Activated CD4-positive, CD25-positive, alpha-beta regulatory T cell treated with anti-CD3 and anti-CD28 coated beads, Interleukin-2, amount 50 U/mL, for 16 hours (primary cell): Measurements from ENCODE around the gene EVA1C.
"Not testable (repeated sequence)": the region's sequence is repeated elsewhere in the genome, so short reads cannot be mapped to it uniquely, and the experiment has no call there.

Source experiments
- DNase-seq: peaks from one replicate; pipeline ENCODE4 v3.0.0-alpha.2; 2020; ENCODE audit warnings: low read depth, low spot score

The EVA1C gene

GRCh38 chr21:32390537-32391224 is 21.8 kb upstream of the EVA1C start:
- DNase-seq = not testable (repeated sequence)

DNA sequence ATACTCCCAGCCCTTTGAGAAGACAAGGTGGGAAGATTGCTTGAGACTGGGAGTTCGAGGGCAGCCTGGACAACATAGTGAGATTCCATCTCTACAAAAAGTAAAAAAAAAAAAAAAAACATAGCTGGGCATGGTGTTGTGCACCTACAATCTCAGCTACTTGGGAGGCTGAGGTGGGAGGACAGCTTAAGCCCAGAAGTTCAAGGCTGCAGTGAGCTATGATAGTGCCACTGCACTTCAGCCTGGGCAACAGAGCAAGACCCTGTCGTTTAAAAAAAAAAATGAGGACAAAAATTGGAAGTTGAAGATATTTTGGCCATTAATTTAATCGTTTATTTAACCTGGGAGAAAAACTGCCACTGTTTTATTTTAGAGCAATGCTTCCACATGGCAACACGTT is 20.8 kb upstream of the EVA1C start:
- no peak for DNase-seq

DNA sequence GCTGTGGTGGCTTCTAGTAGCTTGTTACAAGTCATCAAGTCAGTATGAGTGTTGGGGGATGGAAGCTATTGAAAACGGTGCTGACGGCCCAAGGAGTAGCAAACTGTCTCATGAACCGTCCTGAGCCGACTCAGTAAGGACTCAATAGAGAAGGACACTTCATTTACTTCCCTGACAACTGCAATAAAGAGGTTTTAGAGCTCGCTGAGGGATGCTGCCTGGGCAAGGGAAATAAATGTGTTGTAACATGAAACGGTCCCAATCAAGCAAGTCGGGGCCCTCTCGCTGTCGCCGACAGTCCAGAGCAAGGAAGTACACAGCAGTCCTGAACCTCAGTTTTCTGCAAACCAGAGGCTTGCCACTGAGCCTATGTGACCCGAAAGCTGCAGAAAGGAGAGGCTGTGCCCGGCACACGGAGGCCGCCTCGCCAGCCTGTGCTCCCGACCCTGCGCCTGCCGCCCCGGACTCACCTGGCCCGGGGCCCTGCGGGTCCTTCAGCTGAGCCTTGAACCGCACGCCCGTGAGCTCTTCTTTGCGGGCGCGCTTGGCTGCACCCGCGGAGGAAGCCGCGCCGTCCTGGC is 20.1 kb upstream of the EVA1C start:
- DNase-seq = no peak

DNA sequence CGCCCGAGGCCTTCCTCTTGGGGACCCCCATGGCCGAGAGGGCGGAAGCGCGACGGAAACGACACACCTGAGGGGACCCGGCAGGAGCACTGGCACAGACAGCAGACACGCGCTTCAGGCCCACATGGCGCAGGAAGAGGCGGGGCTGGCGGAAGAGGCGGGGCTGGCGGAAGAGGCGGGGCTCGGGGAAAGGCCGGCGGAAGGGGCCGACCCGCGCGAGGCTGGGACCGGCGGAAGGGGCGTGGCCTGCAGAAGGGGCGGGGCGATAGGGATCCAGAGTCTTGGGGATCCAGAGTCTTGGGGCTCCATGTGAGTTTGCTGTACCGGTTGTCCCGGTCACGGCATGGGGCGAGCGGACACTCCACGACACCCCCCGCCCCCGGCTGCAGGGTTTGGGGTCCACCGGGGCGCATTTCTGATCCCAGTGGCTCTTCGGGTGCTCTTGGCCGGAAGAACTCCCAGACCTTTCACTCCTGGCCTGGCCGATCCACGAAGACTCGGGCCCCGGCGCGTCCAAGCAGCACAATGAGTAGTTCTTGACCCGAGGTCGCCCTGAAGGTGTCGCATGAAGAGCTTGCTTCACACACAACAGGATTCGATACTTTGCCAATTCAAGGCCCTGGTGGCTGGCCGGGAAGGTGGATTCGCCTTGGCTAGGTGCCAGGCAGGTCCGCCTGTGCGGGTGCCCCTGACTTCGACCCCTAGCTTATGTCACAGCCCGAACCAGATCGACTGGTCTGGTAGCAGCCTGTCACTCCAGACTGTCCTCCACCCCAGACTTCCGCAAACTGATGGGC is 19.4 kb upstream of the EVA1C start, which contains the start of gene URB1:
TSS of gene URB1 (minus strand) at position 133 of the 797 bp plus-strand sequence. CDS start at position 31, 102 bp downstream.
- peak; percentile 91 for DNase-seq

- DNase-seq = no peak
These were observed 18.9 kb upstream of the EVA1C start for GRCh38 chr21:32393677-32394001.

GRCh38 chr21:32403201-32403777 is 9.2 kb upstream of the EVA1C start:
- DNase-seq = no peak

GRCh38 chr21:32406405-32406804 is 6.1 kb upstream of the EVA1C start:
- DNase-seq = no peak

DNA sequence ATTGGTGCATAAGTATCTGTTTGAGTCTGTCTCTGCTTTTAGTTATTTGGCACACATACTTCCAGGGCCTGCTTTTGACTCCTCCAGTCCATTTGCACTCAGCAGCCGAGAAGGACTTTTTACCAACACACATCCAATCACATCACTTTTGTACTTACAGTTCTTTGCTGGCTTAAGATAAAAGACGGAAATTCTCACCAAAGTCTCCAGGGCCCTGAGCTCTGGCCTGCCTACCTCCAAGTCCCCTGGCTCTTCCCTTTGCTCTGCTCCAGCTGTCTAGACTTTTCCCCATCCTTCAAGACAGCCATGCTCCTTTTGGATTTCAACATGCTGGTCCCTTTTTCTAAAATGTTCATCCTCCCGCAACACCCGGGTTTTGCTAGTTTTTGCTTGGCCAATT is 2.2 kb upstream of the EVA1C start:
- no peak for DNase-seq

GRCh38 chr21:32410916-32411315 is 1.6 kb upstream of the EVA1C start:
- DNase-seq = no peak

GRCh38 chr21:32411350-32412161 is 950 bp upstream of the EVA1C start:
- DNase-seq = no peak

DNA sequence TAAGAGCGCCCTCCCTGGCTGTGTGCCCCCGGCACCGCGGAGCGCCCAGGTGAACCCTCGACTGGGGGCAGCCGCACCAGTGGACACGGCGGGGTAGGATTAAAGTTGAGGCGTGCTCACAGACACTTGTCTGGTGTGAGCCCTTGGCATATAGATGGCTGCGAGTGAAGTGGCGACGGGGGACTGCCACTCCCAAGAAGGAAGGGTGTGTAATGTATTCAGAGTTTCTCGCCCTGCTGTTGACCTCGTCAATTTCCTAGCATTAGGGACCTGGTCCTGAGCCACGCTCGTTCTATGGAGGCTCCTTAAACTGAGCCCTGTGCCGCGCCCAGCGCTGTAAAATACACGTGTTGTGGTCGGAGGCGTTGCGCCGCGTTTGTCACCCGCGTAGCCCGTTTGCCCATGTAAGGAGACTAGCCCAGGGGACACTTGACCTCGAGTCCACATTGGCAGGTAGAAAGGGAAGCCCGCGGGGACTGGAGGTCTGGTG is 554 bp downstream of the EVA1C start:
- no peak for DNase-seq

DNA sequence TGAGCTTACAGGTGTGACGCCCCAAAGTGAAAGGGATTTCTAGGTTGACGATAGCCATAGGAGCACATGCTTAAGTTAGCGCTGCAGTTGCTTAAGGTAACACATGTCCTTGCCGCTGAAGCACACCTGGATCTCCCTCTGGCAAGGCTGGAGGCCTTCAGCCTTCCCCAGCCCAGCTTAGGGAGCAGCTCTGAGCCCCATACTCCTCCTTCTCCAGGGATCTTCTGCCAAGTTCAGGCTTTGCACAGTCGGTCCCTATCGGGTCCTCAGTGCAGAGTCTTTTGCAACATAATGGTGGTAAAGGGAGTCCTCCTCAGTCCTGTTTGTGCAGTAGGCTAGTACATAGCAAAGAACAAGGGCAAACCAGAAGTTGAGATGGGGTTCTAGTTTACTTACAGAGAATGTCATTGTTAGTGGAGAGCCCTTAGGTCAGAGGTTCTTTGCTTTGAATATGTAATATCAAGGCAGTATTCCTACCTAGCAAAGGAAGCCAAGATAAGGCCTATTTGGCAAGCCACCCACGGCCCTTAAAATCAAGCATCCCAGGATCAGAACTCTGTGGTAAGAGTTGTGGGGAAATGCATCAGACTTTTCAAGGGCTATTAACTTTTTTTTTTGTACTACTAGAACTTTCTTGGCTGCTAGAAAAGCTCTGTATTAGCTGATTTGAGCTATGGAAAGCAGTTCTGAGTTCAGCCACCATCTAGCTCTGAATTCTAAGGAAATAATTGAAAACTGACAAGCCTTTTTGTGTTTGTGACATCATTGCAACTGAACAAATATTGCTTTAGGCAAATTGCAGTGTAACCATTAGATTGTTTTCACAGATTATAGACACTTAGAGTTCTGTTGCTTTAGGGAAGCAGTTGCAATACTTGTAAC is 1.4 kb downstream of the EVA1C start:
- DNase-seq = no peak

- no peak for DNase-seq
These were observed 2.3 kb downstream of the EVA1C start for GRCh38 chr21:32414579-32415358.

DNA sequence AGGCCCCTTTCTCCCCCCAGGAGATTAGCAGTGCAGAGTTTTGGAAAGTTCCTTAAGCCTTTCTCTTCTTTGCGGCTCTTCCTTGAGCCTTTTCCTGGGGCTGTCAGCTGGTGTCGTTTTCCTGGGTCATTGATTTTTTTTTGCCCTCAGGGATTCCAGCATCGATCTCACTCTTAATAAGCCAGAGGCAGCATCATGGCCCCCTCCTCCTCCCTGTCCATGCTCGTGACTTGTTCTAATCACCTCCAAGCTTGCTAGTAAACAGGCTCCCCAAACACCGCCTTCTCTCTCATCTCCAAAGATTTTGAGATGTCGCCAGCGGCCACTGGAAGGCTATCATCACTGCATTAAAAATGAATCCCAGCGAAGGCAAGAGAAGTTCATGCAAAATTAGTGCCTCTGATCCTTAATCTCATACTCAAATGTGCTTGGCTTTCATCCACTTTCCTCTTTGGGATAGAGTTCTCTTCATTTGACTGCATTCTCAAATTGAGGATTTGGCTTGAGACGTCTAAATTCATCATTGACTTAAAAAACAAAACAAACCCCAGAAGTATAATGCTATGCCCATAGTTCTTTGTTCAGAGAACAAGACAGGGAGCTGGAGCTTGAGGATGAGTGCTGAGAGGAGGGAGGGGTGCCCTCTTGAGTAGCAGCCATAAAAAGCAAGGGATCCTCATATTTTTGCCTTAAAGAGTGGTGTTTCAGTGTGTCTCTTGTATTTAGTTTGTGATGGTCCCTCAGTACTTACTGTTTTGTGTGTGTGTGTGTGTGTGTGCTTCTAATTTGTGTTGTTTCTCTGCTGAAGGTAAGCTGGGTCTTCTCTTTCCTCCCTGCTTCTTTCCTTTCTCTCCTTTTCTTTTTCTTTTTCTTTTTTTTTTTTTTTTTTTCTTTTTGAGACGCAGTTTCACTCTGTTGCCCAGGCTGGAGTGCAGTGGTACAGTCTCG is 3.2 kb downstream of the EVA1C start:
- no peak for DNase-seq

GRCh38 chr21:32418146-32418545 is 5.6 kb downstream of the EVA1C start:
- no peak for DNase-seq

- DNase-seq = no peak
These were observed 9.6 kb downstream of the EVA1C start for GRCh38 chr21:32422064-32422463.

- no peak for DNase-seq
These were observed 11.0 kb downstream of the EVA1C start for GRCh38 chr21:32423320-32424190.

GRCh38 chr21:32424191-32424535 is 11.7 kb downstream of the EVA1C start:
- DNase-seq = no peak
